ENCODE data around the gene IL1RN. TPM values are rescaled to one million over a fixed set of nuclear protein-coding genes. Genes with fewer than 3 reads are reported as not detected.

The IL1RN gene
- polyA plus RNA-seq, 1 donor (not counting 4 experiments of a cell fraction or from before 2014, with no cell fraction given): 128 TPM

DNA sequence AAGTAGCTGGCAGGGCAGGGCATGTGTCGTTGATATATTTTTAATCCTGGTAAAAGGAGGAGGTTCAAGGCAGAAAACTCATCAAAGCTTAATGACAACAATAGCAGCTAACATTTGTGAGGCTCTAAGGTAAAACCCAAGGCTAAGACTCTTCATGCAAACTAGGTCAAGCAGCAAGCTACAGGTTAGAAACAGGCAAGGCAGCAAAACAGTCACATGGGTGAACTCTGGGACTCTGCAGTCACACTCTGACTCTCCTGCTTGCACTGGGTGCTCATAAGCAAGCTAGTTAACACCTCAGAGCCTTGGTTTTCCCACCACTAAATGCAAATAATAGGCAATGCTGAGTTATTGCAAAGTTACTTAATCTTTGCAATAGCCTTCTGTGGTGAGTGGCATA is 7.9 kb downstream of the IL1RN start:
- H3K4me3 ChIP-seq (ENCODE audit: control insufficient read depth in 2 of 3, extremely low read depth in 1 of 3, insufficient read depth in 2 of 3, low read depth in 1 of 3, low read length in 3 of 3): no peak overlapping the region
- no peaks in the 10 kb centered on the region for H4K20me1 ChIP-seq (ENCODE audit: control insufficient read depth, extremely low read depth, insufficient read depth, low read length)
- TF ChIP-seq EZH2 (IDR thresholded peaks at IDR 0.05; ENCODE audit: low read length): no peak
- TF ChIP-seq, protein P1, sequence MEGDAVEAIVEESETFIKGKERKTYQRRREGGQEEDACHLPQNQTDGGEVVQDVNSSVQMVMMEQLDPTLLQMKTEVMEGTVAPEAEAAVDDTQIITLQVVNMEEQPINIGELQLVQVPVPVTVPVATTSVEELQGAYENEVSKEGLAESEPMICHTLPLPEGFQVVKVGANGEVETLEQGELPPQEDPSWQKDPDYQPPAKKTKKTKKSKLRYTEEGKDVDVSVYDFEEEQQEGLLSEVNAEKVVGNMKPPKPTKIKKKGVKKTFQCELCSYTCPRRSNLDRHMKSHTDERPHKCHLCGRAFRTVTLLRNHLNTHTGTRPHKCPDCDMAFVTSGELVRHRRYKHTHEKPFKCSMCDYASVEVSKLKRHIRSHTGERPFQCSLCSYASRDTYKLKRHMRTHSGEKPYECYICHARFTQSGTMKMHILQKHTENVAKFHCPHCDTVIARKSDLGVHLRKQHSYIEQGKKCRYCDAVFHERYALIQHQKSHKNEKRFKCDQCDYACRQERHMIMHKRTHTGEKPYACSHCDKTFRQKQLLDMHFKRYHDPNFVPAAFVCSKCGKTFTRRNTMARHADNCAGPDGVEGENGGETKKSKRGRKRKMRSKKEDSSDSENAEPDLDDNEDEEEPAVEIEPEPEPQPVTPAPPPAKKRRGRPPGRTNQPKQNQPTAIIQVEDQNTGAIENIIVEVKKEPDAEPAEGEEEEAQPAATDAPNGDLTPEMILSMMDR (optimal IDR thresholded peaks at IDR 0.05 in 1 of 3, IDR thresholded peaks at IDR 0.05 in 1 of 3, conservative IDR thresholded peaks at IDR 0.05 in 1 of 3; ENCODE audit: extremely low read depth in 1 of 3, insufficient read depth in 2 of 3, low read length in 3 of 3): no peak
- no peaks in the 10 kb centered on the region for H3K9me1 ChIP-seq (ENCODE audit: control insufficient read depth, extremely low read depth, insufficient read depth, low read length)
- no peak overlapping the region for H3K4me2 ChIP-seq (ENCODE audit: control insufficient read depth, extremely low read depth, insufficient read depth, low read depth, low read length)
- H3K36me3 ChIP-seq (ENCODE audit: control insufficient read depth in 2 of 2, extremely low read depth in 1 of 2, insufficient read depth in 2 of 2, low read length in 2 of 2): peaks cover 17% of the 10 kb centered on the region in 2 experiments
- peaks cover 20% of the 10 kb centered on the region for H3K4me1 ChIP-seq (ENCODE audit: control insufficient read depth, extremely low read depth, insufficient read depth, low read length)
- FAIRE-seq (no peak), DNase-seq (ENCODE audit: low read depth, low spot score) (no peak)
- no peaks in the 10 kb centered on the region for H3K27me3 ChIP-seq (ENCODE audit: control insufficient read depth, extremely low read depth, insufficient read depth, low read length)
- H3K9me3 ChIP-seq (ENCODE audit: control insufficient read depth, low read depth, low read length): no peaks in the 10 kb centered on the region
- H3K9ac ChIP-seq (ENCODE audit: control insufficient read depth, extremely low read depth, insufficient read depth, low read length): no peak overlapping the region
- H2AFZ ChIP-seq (ENCODE audit: control insufficient read depth, low read length): no peak overlapping the region
- no peak overlapping the region for H3K27ac ChIP-seq (ENCODE audit: control insufficient read depth, insufficient read depth, low read length)
- H3K79me2 ChIP-seq (ENCODE audit: control insufficient read depth, insufficient read depth, low read length): no peaks in the 10 kb centered on the region
- dilution Hi-C loops (cut with MboI; ENCODE audit: extremely low pct_ligation_motif_present, low sequenced_read_pairs): no loop called here

DNA sequence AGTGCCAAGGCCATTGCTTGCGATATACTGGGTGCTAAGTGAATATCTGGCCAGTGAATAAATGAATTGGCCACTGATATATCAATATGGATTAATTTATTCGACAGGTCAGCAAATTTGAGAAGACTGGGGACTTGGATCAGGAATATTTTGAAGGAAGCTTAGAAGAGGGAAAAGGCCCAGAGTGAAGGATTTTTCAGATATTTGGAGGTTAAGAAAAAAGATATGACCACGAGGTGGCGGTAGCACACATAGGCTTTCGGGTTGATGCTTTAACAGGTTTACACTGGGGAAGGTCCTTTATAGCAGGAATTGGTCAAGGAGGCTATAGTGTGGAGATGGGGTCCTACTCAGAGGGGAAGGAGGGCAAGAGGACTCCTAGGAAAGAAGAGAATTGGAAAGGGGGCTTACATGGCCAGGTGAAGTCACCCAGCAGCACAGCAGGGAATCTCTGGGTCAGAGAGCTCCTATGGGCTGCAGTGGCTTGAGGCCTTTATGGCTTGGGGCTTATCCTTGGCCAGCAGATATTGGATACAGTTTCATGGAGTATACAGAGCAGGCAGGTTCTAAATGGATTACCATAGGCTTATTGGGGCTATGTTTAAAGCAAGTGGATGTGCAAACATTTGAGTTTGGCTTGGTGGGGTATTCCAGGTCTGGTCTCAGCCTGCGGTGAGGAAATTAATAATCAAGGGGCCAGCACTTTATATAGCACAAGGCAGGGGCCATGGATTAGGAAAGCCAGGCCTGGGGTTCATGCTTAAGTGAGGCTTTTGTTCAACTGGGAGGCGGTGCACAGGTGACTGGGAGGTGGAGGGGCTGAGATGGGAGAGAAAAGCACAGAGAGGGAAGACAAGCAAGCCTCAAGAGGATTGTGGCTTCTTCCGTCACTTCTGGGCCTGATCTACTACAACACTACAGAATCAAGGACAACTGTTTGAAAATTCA is 9.7 kb downstream of the IL1RN start:
- dilution Hi-C loops (cut with MboI; ENCODE audit: extremely low pct_ligation_motif_present, low sequenced_read_pairs): no loop called here
- Histone ChIP-seq H3K9me3 (ENCODE audit: control insufficient read depth, low read depth, low read length) (no peaks in the 10 kb centered on the region), H3K4me1 (ENCODE audit: control insufficient read depth, extremely low read depth, insufficient read depth, low read length) (peaks cover 20% of the 10 kb centered on the region), H3K4me2 (ENCODE audit: control insufficient read depth, extremely low read depth, insufficient read depth, low read depth, low read length) (no peak overlapping the region), H3K36me3 (ENCODE audit: control insufficient read depth in 2 of 2, extremely low read depth in 1 of 2, insufficient read depth in 2 of 2, low read length in 2 of 2) (peaks cover 5 to 6% of the 10 kb centered on the region in 2 experiments), H3K9ac (ENCODE audit: control insufficient read depth, extremely low read depth, insufficient read depth, low read length) (no peak overlapping the region), H3K79me2 (ENCODE audit: control insufficient read depth, insufficient read depth, low read length) (no peaks in the 10 kb centered on the region), H3K27ac (ENCODE audit: control insufficient read depth, insufficient read depth, low read length) (no peak overlapping the region), H3K4me3 (ENCODE audit: control insufficient read depth in 2 of 3, extremely low read depth in 1 of 3, insufficient read depth in 2 of 3, low read depth in 1 of 3, low read length in 3 of 3) (no peak overlapping the region), H2AFZ (ENCODE audit: control insufficient read depth, low read length) (no peak overlapping the region), H3K9me1 (ENCODE audit: control insufficient read depth, extremely low read depth, insufficient read depth, low read length) (no peaks in the 10 kb centered on the region), H3K27me3 (ENCODE audit: control insufficient read depth, extremely low read depth, insufficient read depth, low read length) (no peaks in the 10 kb centered on the region), H4K20me1 (ENCODE audit: control insufficient read depth, extremely low read depth, insufficient read depth, low read length) (no peaks in the 10 kb centered on the region)
- TF ChIP-seq, protein P1 (optimal IDR thresholded peaks at IDR 0.05 in 1 of 3, IDR thresholded peaks at IDR 0.05 in 1 of 3, conservative IDR thresholded peaks at IDR 0.05 in 1 of 3; ENCODE audit: extremely low read depth in 1 of 3, insufficient read depth in 2 of 3, low read length in 3 of 3): peak; percentile 64 to 68 (median 65)
- TF ChIP-seq EZH2 (IDR thresholded peaks at IDR 0.05; ENCODE audit: low read length): no peak
- DNase-seq (ENCODE audit: low read depth, low spot score) (no peak), FAIRE-seq (peak; percentile 95)
